Liver (tissue), 9 donors: Measurements from ENCODE around the gene HNRNPL. TPM values are rescaled to one million over a fixed set of nuclear protein-coding genes. Genes with fewer than 3 reads are reported as not detected.
"Not testable (repeated sequence)": the region's sequence is repeated elsewhere in the genome, so short reads cannot be mapped to it uniquely, and the experiment has no call there.

Experiments
- DNase-seq: peaks from one replicate; pipeline ENCODE4 v3.0.0-alpha.2; 2017; ENCODE audit warnings: low spot score
- H3K27ac ChIP-seq, 2 donors: one replicate each; pipeline ENCODE4 v1.7.0; 2013; ENCODE audit warnings: inconsistent platforms in 2 of 2, low read length in 2 of 2, control low read depth in 1 of 2, low read depth in 1 of 2, mild to moderate bottlenecking in 1 of 2
- H3K27me3 ChIP-seq, 4 donors: one replicate each; pipeline versions ENCODE4 v1.6.1 to v1.7.0; 2013; ENCODE audit warnings: low read length in 3 of 4, inconsistent platforms in 1 of 4, mild to moderate bottlenecking in 1 of 4, moderate library complexity in 1 of 4; ENCODE audit not compliant: control insufficient read depth in 4 of 4, insufficient read depth in 4 of 4
- H3K36me3 ChIP-seq, 4 donors: one replicate each; pipeline versions ENCODE4 v1.6.1 to v1.7.0; 2013; ENCODE audit warnings: low read length in 3 of 4, mild to moderate bottlenecking in 3 of 4, low read depth in 1 of 4, moderate library complexity in 1 of 4; ENCODE audit not compliant: control insufficient read depth in 4 of 4, insufficient read depth in 3 of 4
- H3K4me1 ChIP-seq, 4 donors: one replicate each; pipeline versions ENCODE4 v1.6.1 to v1.7.0; 2013; ENCODE audit warnings: low read length in 3 of 4, mild to moderate bottlenecking in 3 of 4, moderate library complexity in 1 of 4; ENCODE audit not compliant: control insufficient read depth in 4 of 4, insufficient read depth in 4 of 4
- H3K4me3 ChIP-seq, 3 donors: one replicate each; pipeline versions ENCODE4 v1.6.1 to v1.7.0; 2013; ENCODE audit warnings: low read length in 3 of 3, control low read depth in 1 of 3, low read depth in 1 of 3, mild to moderate bottlenecking in 1 of 3
- H3K9ac ChIP-seq, 2 donors: one replicate each; pipeline ENCODE4 v1.7.0; 2013; ENCODE audit warnings: low read length in 2 of 2, mild to moderate bottlenecking in 2 of 2, moderate library complexity in 2 of 2, control low read depth in 1 of 2, low read depth in 1 of 2
- H3K9me3 ChIP-seq, 4 donors: one replicate each; pipeline versions ENCODE4 v1.6.1 to v1.7.0; 2013; ENCODE audit warnings: low read length in 3 of 4; ENCODE audit not compliant: control insufficient read depth in 4 of 4
- ATF3 ChIP-seq: IDR thresholded peaks from 2 replicates; pipeline ENCODE4 v1.6.1; 2016; ENCODE audit warnings: antibody characterized with exemption
- CTCF ChIP-seq: fragments of 150-350 bp; IDR thresholded peaks from 2 replicates; pipeline ENCODE4 v1.5.1; 2017; ENCODE audit warnings: improper control_type of control experiment, low read depth, low read length; ENCODE audit not compliant: missing input control
- EGR1 ChIP-seq, 2 donors: IDR thresholded peaks; 2 replicates each; pipeline ENCODE4 v1.6.1; 2016 to 2018; ENCODE audit warnings: antibody characterized with exemption in 2 of 2, low read depth in 2 of 2
- FOXA1 ChIP-seq: IDR thresholded peaks from 2 replicates; pipeline ENCODE4 v1.6.1; 2016; ENCODE audit warnings: antibody characterized with exemption
- FOXA2 ChIP-seq: IDR thresholded peaks from 2 replicates; pipeline ENCODE4 v1.6.1; 2016; ENCODE audit warnings: antibody characterized with exemption
- GABPA ChIP-seq, 2 donors: IDR thresholded peaks in 1 of 2; conservative IDR thresholded peaks in 1 of 2; 2 replicates each; pipeline ENCODE4 v1.6.1; 2016; ENCODE audit warnings: antibody characterized with exemption in 2 of 2, mild to moderate bottlenecking in 1 of 2, moderate library complexity in 1 of 2
- HNF4A ChIP-seq, 2 donors: conservative IDR thresholded peaks; 2 replicates each; pipeline ENCODE4 v1.6.1; 2016; ENCODE audit warnings: antibody characterized with exemption in 2 of 2, mild to moderate bottlenecking in 2 of 2
- HNF4G ChIP-seq: IDR thresholded peaks from 2 replicates; pipeline ENCODE4 v1.6.1; 2016; ENCODE audit warnings: antibody characterized with exemption
- JUND ChIP-seq, 2 donors: IDR thresholded peaks; 2 replicates each; pipeline ENCODE4 v1.6.1; 2016; ENCODE audit warnings: antibody characterized with exemption in 2 of 2
- MAX ChIP-seq: IDR thresholded peaks from 2 replicates; pipeline ENCODE4 v1.6.1; 2016; ENCODE audit warnings: antibody characterized with exemption
- NR2F2 ChIP-seq: IDR thresholded peaks from 2 replicates; pipeline ENCODE4 v1.6.1; 2016; ENCODE audit warnings: antibody characterized with exemption
- RAD21 ChIP-seq, 2 donors: IDR thresholded peaks; 2 replicates each; pipeline ENCODE4 v1.6.1; 2016; ENCODE audit warnings: antibody characterized with exemption in 2 of 2, mild to moderate bottlenecking in 2 of 2
- REST ChIP-seq: IDR thresholded peaks from 2 replicates; pipeline ENCODE4 v1.6.1; 2016; ENCODE audit warnings: antibody characterized with exemption, mild to moderate bottlenecking
- RXRA ChIP-seq, 2 donors: IDR thresholded peaks; 2 replicates each; pipeline ENCODE4 v1.6.1; 2017 to 2018; ENCODE audit warnings: antibody characterized with exemption in 2 of 2, mild to moderate bottlenecking in 1 of 2
- SP1 ChIP-seq: IDR thresholded peaks from 2 replicates; pipeline ENCODE4 v1.6.1; 2018; ENCODE audit warnings: antibody characterized with exemption, mild to moderate bottlenecking
- TAF1 ChIP-seq: conservative IDR thresholded peaks from 2 replicates; pipeline ENCODE4 v1.6.1; 2016; ENCODE audit warnings: antibody characterized with exemption, mild to moderate bottlenecking
- YY1 ChIP-seq: IDR thresholded peaks from 2 replicates; pipeline ENCODE4 v1.6.1; 2016; ENCODE audit warnings: antibody characterized with exemption, mild to moderate bottlenecking
- ZBTB33 ChIP-seq: IDR thresholded peaks from 2 replicates; pipeline ENCODE4 v1.6.1; 2016; ENCODE audit warnings: antibody characterized with exemption
- WGBS: extraction: QIAGEN DNeasy Blood & Tissue Kit; methylation state at CpG from one replicate; pipeline ENCODE4 v1.1.7; 2013; 5-methylcytosine and 5-hydroxymethylcytosine counted together
- polyA plus RNA-seq, 2 donors: library from polyadenylated mRNA; stranded (reverse) in 1 of 2; unstranded in 1 of 2; fragments of 200-250 nt in 1 of 2; fragments of >200 nt in 1 of 2; fragmentation: Nextera tagmentation in 1 of 2; extraction: Ambion mirVana in 1 of 2; gene quantifications; one replicate each; pipeline versions ENCODE4 v1.2.1 to v1.2.3, GENCODE V29; 2013 to 2015
- total RNA-seq, 2 donors: library from RNA; depleted of rRNA; stranded (reverse); fragments of >200 nt; gene quantifications; one replicate each; pipeline ENCODE4 v1.2.3, GENCODE V29; 2014
- donor health status: healthy.
- donor health status: healthy.
- donor health status: healthy.
- donor health status: healthy.
- donor health status: healthy.

Gene HNRNPL
- total and polyA plus RNA-seq, 4 donors: 50.4 to 166 (median 95.6) TPM

GRCh38 chr19:38859631-38860204, 9.9 kb upstream of the HNRNPL start:
- not testable (repeated sequence) for H3K9ac ChIP-seq, H3K27ac ChIP-seq, H3K36me3 ChIP-seq, DNase-seq, H3K4me3 ChIP-seq, H3K4me1 ChIP-seq, H3K9me3 ChIP-seq, H3K27me3 ChIP-seq
- 63% methylated on average over 21 of the region's 21 CpGs for WGBS
- TF ChIP-seq SP1 (peak; percentile 42), RXRA (IDR thresholded peaks at IDR 0.05) (peak; percentile 30 to 34), HNF4A (conservative IDR thresholded peaks at IDR 0.05) (peak; percentile 59 to 66)

- Histone ChIP-seq H3K27ac (no peak overlapping the region), H3K9ac (no peak overlapping the region), H3K36me3 (no peaks in the 10 kb centered on the region), H3K4me1 (peaks cover 0 to 10% (median 4%) of the 10 kb centered on the region in 4 donors), H3K4me3 (no peak overlapping the region), H3K27me3 (no peaks in the 10 kb centered on the region), H3K9me3 (no peaks in the 10 kb centered on the region)
- no peak for TF ChIP-seq REST
- no peak for TF ChIP-seq SP1
- no peak for TF ChIP-seq ZBTB33
- TF ChIP-seq YY1: no peak
- TF ChIP-seq CTCF: no peak
- TF ChIP-seq NR2F2: no peak
- no peak for TF ChIP-seq EGR1 (IDR thresholded peaks at IDR 0.05; ENCODE audit: low read depth in 2 of 2)
- TF ChIP-seq MAX: no peak
- no peak for TF ChIP-seq ATF3
- TF ChIP-seq RXRA (IDR thresholded peaks at IDR 0.05): no peak
- TF ChIP-seq GABPA (IDR thresholded peaks at IDR 0.05 in 1 of 2, conservative IDR thresholded peaks at IDR 0.05 in 1 of 2): no peak
- TF ChIP-seq JUND (IDR thresholded peaks at IDR 0.05): no peak
- no peak for TF ChIP-seq FOXA1
- TF ChIP-seq HNF4G: no peak
- TF ChIP-seq FOXA2: no peak
- TF ChIP-seq TAF1: no peak
- TF ChIP-seq RAD21 (IDR thresholded peaks at IDR 0.05): no peak
- no peak for TF ChIP-seq HNF4A (conservative IDR thresholded peaks at IDR 0.05)
- 93% methylated on average over 3 of the region's 3 CpGs for WGBS
- DNase-seq: no peak
These were observed 7.0 kb upstream of the HNRNPL start for GRCh38 chr19:38856813-38857212.

GRCh38 chr19:38855751-38856150, 6.0 kb upstream of the HNRNPL start:
- H3K4me3 ChIP-seq, H3K9ac ChIP-seq, H3K27me3 ChIP-seq, H3K36me3 ChIP-seq, H3K9me3 ChIP-seq, H3K27ac ChIP-seq, DNase-seq: not testable (repeated sequence)
- peaks cover 0 to 14% (median 8%) of the 10 kb centered on the region in 4 donors for H3K4me1 ChIP-seq
- 96% methylated on average over 29 of the region's 37 CpGs for WGBS

- H3K27me3 ChIP-seq, H3K9ac ChIP-seq, H3K9me3 ChIP-seq, DNase-seq, H3K27ac ChIP-seq, H3K36me3 ChIP-seq, H3K4me3 ChIP-seq: not testable (repeated sequence)
- H3K4me1 ChIP-seq: peaks cover 0 to 15% (median 8%) of the 10 kb centered on the region in 4 donors
- WGBS: 75% methylated on average over 3 of the region's 3 CpGs
These were observed 5.2 kb upstream of the HNRNPL start for GRCh38 chr19:38854961-38855360.
